ENCODE measurements around the gene SBF1. TPM values are rescaled to one million over a fixed set of nuclear protein-coding genes. Genes with fewer than 3 reads are reported as not detected.

SBF1 gene
- total and polyA plus RNA-seq, 5 donors, result 39.2 to 54.8 (median 53.4) TPM

DNA sequence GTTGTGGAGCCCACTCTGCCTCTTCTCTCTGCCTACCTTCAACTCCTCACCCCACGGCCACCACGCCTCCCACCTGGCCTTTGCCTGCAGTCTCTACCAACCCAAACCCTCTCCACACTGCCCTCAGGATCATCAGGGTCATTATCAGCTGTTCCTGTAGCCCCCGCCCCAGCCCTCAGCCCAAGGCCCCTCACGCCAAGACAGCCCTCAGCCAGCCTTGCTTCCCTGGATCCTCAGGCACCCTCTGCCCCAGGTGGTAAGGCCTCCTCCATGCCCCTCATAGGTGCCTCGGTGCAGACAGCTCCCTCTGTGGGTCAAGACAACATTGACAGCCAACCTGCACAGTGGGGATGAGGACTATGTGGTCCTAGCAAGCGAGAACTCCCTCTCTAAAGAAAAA is 1.7 kb downstream of the SBF1 start:
- intact Hi-C loops (cut with DNase I), result no loop called here
- Histone ChIP-seq H3K27ac (ENCODE audit: low read length) (no peak overlapping the region), H3K4me3 (ENCODE audit: low read length) (no peak overlapping the region), H3K27me3 (ENCODE audit: control insufficient read depth, insufficient read depth) (no peaks in the 10 kb centered on the region), H3K4me1 (ENCODE audit: control insufficient read depth, insufficient read depth, low read length) (peaks cover 13% of the 10 kb centered on the region), H3K9me3 (ENCODE audit: control insufficient read depth, low read length) (no peaks in the 10 kb centered on the region)
- DNase-seq (peak in 1 of 3 donors; percentile 29), ATAC-seq (no peak)
- 81% methylated on average over 6 of the region's 6 CpGs for WGBS

DNA sequence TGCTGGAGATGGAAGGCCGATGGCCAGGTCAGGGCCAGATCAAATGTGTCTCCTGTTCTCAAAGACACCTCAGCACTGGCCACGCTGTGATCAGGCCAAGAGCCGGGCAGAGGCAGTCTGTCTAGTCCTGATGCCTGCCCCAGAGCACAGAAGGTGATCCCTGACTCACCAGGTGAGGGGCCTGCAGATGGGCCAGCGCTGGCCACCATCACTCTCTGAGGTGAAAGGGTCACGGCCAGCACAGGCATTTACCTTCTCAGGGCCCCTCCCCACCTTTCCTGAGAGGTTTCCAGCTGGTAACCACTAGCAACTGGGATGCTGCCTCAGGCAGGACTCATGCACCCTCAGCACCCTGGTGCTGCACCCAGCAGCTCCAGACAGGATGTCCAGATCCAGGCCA is 2.9 kb downstream of the SBF1 start:
- Histone ChIP-seq H3K4me3 (ENCODE audit: low read length) (no peak overlapping the region), H3K27ac (ENCODE audit: low read length) (no peak overlapping the region), H3K27me3 (ENCODE audit: control insufficient read depth, insufficient read depth) (no peaks in the 10 kb centered on the region), H3K9me3 (ENCODE audit: control insufficient read depth, low read length) (no peaks in the 10 kb centered on the region), H3K4me1 (ENCODE audit: control insufficient read depth, insufficient read depth, low read length) (peaks cover 13% of the 10 kb centered on the region)
- WGBS, result 82% methylated on average over 5 of the region's 5 CpGs
- no peak for ATAC-seq
- DNase-seq, result peak in 1 of 3 donors; percentile 30
- intact Hi-C loops (cut with DNase I), result no loop called here

DNA sequence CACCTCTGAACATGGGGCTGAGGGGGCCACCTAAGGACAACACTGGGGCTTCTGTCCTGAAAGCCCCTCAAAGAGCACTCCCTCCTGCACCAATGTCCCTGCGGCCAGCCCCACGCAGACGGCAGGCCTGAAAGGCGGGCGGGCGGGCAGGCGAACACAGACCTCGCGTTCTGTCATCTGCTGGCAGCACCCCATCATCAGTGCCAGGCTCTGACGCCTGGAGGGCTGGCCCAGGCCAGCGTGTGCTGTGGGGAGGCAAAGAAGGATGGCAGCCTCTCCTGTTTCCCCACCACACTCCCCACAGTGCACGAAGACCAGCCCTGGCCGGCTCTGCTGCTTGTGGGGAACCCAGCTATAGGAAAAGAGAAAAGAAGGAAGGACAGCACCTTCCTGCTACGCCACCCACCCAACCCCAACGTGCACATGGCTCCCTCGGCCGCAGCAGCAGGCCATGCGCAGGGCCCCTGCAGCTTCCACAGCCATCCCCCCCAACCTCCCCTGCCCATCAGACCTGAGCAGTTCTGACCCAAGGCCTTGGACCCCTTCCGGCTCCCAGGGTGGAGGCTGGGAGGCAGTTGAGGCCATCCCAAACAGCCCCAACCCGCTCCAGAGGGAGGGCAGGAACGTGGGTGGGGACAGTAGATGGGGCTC is 3.5 kb downstream of the SBF1 start:
- DNase-seq (peak in 1 of 3 donors; percentile 44), ATAC-seq (no peak)
- WGBS, result 80% methylated on average over 21 of the region's 21 CpGs
- intact Hi-C loops (cut with DNase I), result no loop called here
- H3K27me3 ChIP-seq (ENCODE audit: control insufficient read depth, insufficient read depth), result no peaks in the 10 kb centered on the region
- H3K27ac ChIP-seq (ENCODE audit: low read length), result no peak overlapping the region
- H3K9me3 ChIP-seq (ENCODE audit: control insufficient read depth, low read length), result no peaks in the 10 kb centered on the region
- H3K4me1 ChIP-seq (ENCODE audit: control insufficient read depth, insufficient read depth, low read length), result peaks cover 13% of the 10 kb centered on the region
- no peak overlapping the region for H3K4me3 ChIP-seq (ENCODE audit: low read length)

DNA sequence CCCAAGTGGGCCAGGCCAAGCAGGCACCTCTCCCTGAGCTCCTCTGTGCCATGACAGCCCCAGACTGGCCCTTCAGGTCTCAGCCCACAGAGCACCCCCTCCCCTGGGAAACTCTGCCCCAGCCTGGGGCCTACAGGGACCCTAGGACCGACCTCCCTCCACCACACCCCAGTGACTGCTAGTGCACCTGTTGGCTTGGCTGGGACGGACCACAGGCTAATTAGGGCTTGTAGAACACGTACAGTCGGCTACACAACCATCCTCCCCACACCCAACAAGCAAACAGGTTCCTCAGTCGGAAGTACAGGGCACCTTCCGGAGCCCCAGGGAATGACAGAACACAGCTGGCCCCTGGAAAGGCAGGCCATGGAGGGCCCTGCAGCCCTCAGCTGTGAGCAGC is 4.3 kb downstream of the SBF1 start:
- H3K9me3 ChIP-seq (ENCODE audit: control insufficient read depth, low read length), result no peaks in the 10 kb centered on the region
- H3K4me3 ChIP-seq (ENCODE audit: low read length), result no peak overlapping the region
- peaks cover 13% of the 10 kb centered on the region for H3K4me1 ChIP-seq (ENCODE audit: control insufficient read depth, insufficient read depth, low read length)
- intact Hi-C loops (cut with DNase I), result no loop called here
- DNase-seq (no peak), ATAC-seq (no peak)
- no peaks in the 10 kb centered on the region for H3K27me3 ChIP-seq (ENCODE audit: control insufficient read depth, insufficient read depth)
- 75% methylated on average over 6 of the region's 6 CpGs for WGBS
- H3K27ac ChIP-seq (ENCODE audit: low read length), result no peak overlapping the region

DNA sequence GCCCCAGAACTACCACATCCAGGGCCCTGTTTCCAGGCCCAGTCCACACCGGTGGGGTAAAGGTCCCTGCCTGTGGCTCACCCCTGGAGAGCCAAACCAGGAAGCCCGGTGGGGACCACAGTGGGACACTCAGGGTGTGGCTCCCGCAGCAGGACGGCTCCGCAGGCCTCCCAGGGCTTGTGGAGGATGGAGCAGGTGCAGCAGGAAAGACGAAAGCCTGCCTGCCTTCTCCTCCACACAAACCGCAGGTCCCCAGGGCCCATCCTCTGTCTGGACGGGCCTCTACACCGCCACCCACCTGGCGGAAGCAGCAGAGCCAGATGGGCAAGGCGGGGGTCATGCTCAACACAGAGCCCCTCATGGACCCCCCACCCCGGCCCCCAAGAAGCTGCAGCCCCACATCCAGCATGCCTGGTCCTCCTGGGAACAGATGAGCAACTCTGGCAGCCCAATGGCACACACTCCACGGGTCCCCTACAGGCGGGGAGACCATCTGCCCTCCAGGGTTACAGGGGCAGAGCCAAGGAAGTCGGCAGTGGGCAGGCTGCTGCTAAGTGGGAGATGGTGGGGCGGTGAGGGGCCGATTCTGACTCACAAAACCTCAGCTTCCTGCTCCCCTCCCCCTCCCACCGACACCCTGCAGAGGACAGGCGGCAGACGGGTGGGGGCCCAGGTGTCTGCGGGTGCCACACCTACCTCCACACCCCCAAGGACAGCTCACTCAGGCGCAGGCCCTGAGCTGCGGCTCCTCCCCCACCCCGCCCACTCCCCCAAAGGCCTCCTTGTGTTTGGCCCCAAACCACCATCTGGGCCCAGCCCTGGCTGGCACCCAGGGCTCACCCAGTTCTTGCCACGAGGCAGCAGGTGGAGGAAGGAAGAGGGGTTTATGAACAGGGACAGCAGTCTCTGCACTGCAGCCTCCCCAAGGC is 5.2 kb downstream of the SBF1 start:
- peak in 1 of 2 donors; percentile 22 for ATAC-seq
- intact Hi-C loops (cut with DNase I), result no loop called here

DNA sequence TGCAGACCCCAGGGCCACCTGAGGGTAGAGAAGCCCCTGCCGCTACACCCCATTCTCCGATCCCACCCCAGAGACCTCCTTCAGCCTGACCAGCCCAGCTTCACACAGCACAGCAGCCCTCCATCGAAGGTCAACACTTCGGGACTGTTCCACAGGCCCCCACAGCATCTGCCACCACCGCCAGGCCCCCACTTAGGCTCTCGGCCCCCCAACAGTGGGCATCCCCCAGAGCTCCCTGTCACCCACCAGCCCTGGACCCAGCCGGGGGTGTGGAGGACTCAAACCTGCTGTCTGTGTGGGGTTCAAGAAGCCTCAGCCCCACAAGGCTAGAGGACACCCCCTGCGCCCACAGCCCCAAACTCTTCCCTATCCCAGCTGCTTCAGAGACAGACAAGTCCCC is 6.2 kb downstream of the SBF1 start:
- intact Hi-C loops (cut with DNase I), result no loop called here
- WGBS, result 81% methylated on average over 8 of the region's 8 CpGs
- DNase-seq, result no peak
- peaks cover 10% of the 10 kb centered on the region for H3K4me1 ChIP-seq (ENCODE audit: control insufficient read depth, insufficient read depth, low read length)
- H3K27ac ChIP-seq (ENCODE audit: low read length), result no peak overlapping the region
- H3K27me3 ChIP-seq (ENCODE audit: control insufficient read depth, insufficient read depth), result no peaks in the 10 kb centered on the region
- H3K9me3 ChIP-seq (ENCODE audit: control insufficient read depth, low read length), result no peaks in the 10 kb centered on the region
- no peak overlapping the region for H3K4me3 ChIP-seq (ENCODE audit: low read length)
- ATAC-seq, result no peak

More for the DNA sequence above, 5.2 kb downstream of the SBF1 start:
- H3K27me3 ChIP-seq (ENCODE audit: control insufficient read depth, insufficient read depth), result no peaks in the 10 kb centered on the region
- no peak overlapping the region for H3K27ac ChIP-seq (ENCODE audit: low read length)
- no peaks in the 10 kb centered on the region for H3K9me3 ChIP-seq (ENCODE audit: control insufficient read depth, low read length)
- peak; percentile 49 to 85 (median 84) for DNase-seq
- no peak overlapping the region for H3K4me3 ChIP-seq (ENCODE audit: low read length)
- H3K4me1 ChIP-seq (ENCODE audit: control insufficient read depth, insufficient read depth, low read length), result peaks cover 13% of the 10 kb centered on the region
- 58% methylated on average over 25 of the region's 25 CpGs for WGBS

DNA sequence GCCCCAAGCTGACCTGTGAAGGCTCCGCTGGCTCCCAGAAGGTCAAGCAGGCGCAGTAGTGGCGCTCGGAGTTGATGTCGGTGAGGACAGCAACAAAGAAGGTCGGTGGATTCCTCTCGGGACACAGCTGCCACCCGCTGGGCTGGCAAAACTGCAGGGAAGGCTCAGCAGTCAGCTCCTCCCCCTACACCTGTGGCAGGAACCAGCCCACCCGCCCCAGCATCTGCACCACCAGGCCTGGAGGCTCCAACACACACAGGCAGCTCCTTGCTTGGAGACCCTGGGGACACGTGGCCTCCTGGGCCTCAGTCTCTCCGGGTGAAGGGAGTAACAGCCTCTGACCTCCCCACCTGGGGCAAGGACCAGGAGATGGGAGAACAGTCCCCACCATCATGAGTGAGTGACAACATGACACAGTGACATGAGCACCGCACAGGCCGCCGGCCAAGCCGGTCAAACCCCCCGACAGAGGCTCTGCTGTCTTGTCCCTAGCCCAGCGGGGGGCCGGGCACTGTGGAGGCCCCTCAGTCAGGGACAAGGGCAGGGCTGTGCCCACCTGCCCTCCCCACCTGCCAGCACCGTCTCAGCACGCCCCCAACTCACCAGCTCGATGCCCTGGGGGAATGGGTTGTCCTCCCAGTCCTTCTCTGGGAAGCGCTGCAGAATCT is 6.9 kb downstream of the SBF1 start:
- peaks cover 5% of the 10 kb centered on the region for H3K4me1 ChIP-seq (ENCODE audit: control insufficient read depth, insufficient read depth, low read length)
- ATAC-seq (no peak), DNase-seq (no peak)
- no peak overlapping the region for H3K4me3 ChIP-seq (ENCODE audit: low read length)
- no peaks in the 10 kb centered on the region for H3K9me3 ChIP-seq (ENCODE audit: control insufficient read depth, low read length)
- H3K27ac ChIP-seq (ENCODE audit: low read length), result no peak overlapping the region
- H3K27me3 ChIP-seq (ENCODE audit: control insufficient read depth, insufficient read depth), result no peaks in the 10 kb centered on the region
- intact Hi-C loops (cut with DNase I), result no loop called here
- 80% methylated on average over 22 of the region's 22 CpGs for WGBS

DNA sequence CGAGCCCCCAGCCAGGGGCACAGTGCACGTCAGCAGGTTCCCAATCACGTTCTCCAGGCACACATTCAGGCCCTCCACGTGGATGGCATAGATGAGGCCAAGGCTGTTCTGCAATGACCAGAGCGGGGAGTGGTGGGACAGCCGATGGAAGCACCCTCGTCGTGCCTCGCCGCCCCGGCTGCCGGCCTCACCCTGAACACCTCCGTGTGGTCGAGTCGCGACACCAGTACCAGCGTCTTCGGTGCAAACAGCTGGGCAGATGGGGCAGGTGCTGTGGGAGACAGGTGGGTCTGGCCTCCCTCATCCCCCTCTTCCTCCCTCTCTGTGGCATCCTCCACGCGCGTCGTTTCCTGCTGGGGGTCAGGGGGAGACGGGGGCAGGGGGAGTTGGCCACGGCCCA is 7.5 kb downstream of the SBF1 start:
- DNase-seq (no peak), ATAC-seq (no peak)
- Histone ChIP-seq H3K9me3 (ENCODE audit: control insufficient read depth, low read length) (no peaks in the 10 kb centered on the region), H3K27me3 (ENCODE audit: control insufficient read depth, insufficient read depth) (no peaks in the 10 kb centered on the region), H3K27ac (ENCODE audit: low read length) (no peak overlapping the region), H3K4me1 (ENCODE audit: control insufficient read depth, insufficient read depth, low read length) (peaks cover 5% of the 10 kb centered on the region), H3K4me3 (ENCODE audit: low read length) (no peak overlapping the region)
- intact Hi-C loops (cut with DNase I), result no loop called here
- WGBS, result 87% methylated on average over 24 of the region's 24 CpGs

DNA sequence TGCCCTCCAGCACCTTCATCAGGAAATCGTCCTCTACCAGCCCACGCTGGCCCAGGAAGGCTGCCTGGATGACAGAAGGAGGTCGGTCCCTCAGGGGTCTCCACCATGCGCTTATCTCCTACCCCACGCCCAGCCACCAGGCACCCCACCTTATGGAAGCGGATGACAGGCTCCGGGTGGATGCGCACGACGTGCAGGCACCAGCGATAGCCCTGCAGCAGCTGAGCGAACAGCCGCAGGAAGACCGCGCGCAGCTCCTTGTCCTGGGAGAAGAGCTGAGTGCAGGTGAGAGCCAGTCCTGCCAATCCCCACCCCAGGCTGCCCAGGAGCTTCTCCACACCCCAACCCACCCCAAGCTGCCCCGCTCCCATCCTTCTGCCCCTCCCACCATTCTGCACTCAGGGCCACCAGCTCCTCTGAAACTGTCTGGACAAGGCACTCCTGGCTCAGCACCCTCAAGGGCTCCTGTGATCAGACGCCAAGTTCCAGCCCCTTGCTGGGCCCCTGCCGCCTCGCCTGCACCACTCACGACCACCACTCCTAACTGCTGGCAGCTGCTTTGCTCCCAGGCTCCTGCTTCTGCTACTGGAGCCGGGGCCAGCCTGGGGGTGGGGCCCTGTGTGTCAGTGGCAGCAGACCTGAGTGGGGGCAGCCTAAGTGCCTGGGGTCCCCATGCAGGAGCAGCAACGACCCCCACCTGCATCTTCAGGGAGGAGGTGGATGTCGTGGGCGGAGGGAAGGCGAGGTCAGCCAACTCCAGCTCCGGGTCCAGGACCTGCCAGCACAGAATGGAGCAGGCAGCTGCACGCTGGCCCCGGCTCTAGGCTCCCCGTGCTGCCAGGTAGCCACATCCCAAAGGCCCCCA is 9.5 kb downstream of the SBF1 start:
- no peak for DNase-seq
- H3K27ac ChIP-seq (ENCODE audit: low read length), result no peak overlapping the region
- no peaks in the 10 kb centered on the region for H3K9me3 ChIP-seq (ENCODE audit: control insufficient read depth, low read length)
- no peaks in the 10 kb centered on the region for H3K4me1 ChIP-seq (ENCODE audit: control insufficient read depth, insufficient read depth, low read length)
- no peak for ATAC-seq
- no peak overlapping the region for H3K4me3 ChIP-seq (ENCODE audit: low read length)
- intact Hi-C loops (cut with DNase I), result no loop called here
- no peaks in the 10 kb centered on the region for H3K27me3 ChIP-seq (ENCODE audit: control insufficient read depth, insufficient read depth)
- WGBS, result 90% methylated on average over 30 of the region's 30 CpGs

DNA sequence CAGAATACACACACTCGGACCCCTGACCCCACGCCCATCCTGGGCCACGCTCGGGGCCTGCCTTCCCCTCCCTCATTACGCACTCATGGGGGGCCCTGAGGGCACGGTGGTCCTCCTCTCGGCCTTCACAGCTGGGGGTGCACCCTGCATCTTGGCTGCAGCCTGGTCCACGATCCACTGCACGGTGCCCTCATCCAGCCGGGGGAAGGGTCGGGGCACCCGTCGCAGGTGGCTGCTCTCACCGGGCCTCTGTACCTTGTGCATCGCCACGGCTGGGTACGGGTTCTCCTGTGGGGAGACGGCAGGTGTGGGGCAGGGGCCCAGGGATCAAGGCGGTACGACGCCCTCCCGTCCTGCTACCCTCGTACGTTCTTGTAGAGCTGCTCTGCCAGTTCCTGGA is 10.4 kb downstream of the SBF1 start:
- ATAC-seq, result no peak
- H3K27me3 ChIP-seq (ENCODE audit: control insufficient read depth, insufficient read depth), result no peaks in the 10 kb centered on the region
- H3K27ac ChIP-seq (ENCODE audit: low read length), result no peak overlapping the region
- intact Hi-C loops (cut with DNase I), result no loop called here
- WGBS, result 89% methylated on average over 24 of the region's 24 CpGs
- no peak overlapping the region for H3K4me3 ChIP-seq (ENCODE audit: low read length)
- no peaks in the 10 kb centered on the region for H3K4me1 ChIP-seq (ENCODE audit: control insufficient read depth, insufficient read depth, low read length)
- H3K9me3 ChIP-seq (ENCODE audit: control insufficient read depth, low read length), result no peaks in the 10 kb centered on the region
- DNase-seq, result no peak

All from right cardiac atrium (tissue), 5 donors.